GM12878 (cell line): ENCODE results near the gene NFATC1. TPM values are rescaled to one million over a fixed set of nuclear protein-coding genes. Genes with fewer than 3 reads are reported as not detected.
A peak's percentile ranks its signal among the peaks of the same experiment; 100 is the strongest.

ENCODE experiments used
- ATAC-seq: fragments of 200-7000 bp; cut with Tn5 transposase; 3 replicates; pipeline ENCODE4 v1.9.1; 2020; ENCODE audit warnings: mild to moderate bottlenecking, moderate library complexity
- BruUV-seq: library from RNA; stranded (reverse); fragments of 400-500 nt; replicated peaks from 2 replicates; lab custom pipeline; 2021; lab: Mats Ljungman, UMichigan
- CTCF ChIA-PET: fragments of 300-600 bp; sonication (Branson Sonifier 250); formaldehyde crosslinking; extraction: SDS; loops from one replicate; lab custom pipeline; 2021; ENCODE audit warnings: inconsistent platforms; lab: Yijun Ruan, JAX
- POLR2A ChIA-PET: fragments of 350-600 bp; formaldehyde crosslinking; extraction: SDS; loops from one replicate; lab custom pipeline; 2021; ENCODE audit warnings: inconsistent platforms; lab: Charles Lee
- RAD21 ChIA-PET: fragments of 300-600 bp; sonication (Branson Sonifier 250); formaldehyde crosslinking; loops from one replicate; lab custom pipeline; 2023; ENCODE audit warnings: antibody characterized with exemption; ENCODE audit not compliant: unreplicated experiment; lab: Charles Lee
- SMC1A ChIA-PET: fragments of 300-600 bp; sonication (Branson Sonifier 250); formaldehyde crosslinking; loops from one replicate; lab custom pipeline; 2023; ENCODE audit not compliant: unreplicated experiment, uncharacterized antibody; lab: Charles Lee
- DNase-seq: peaks from one replicate; pipeline ENCODE4 v3.0.0-alpha.2; 2011; ENCODE audit warnings: low read depth, low spot score
- FAIRE-seq: peaks from 3 replicates; lab custom pipeline; 2011; peaks lifted over from hg19 to GRCh38; lab: Jason Lieb, UNC
- H2AFZ ChIP-seq: 2 replicates; pipeline ENCODE4 v1.6.0; 2011; ENCODE audit warnings: low read depth, low read length, control low read depth; ENCODE audit not compliant: control insufficient read depth
- H3K27ac ChIP-seq: 2 replicates; pipeline ENCODE4 v1.5.1; 2011; ENCODE audit warnings: control low read depth; ENCODE audit not compliant: control insufficient read depth, insufficient read depth
- H3K27me3 ChIP-seq, 2 experiments: replicated peaks in 1 of 2; 2 replicates each; pipeline versions ENCODE4 v1.6.0 to v1.6.1; 2011; ENCODE audit warnings: low read length in 1 of 2; ENCODE audit not compliant: control insufficient read depth in 2 of 2, insufficient read depth in 2 of 2
- H3K36me3 ChIP-seq, 2 experiments: 2 replicates each; pipeline ENCODE4 v1.5.1; 2011; ENCODE audit warnings: low read length in 1 of 2; ENCODE audit not compliant: control insufficient read depth in 2 of 2, insufficient read depth in 2 of 2
- H3K4me1 ChIP-seq: 2 replicates; pipeline ENCODE4 v1.6.1; 2011; ENCODE audit warnings: mild to moderate bottlenecking, low read length, moderate library complexity, mixed read lengths; ENCODE audit not compliant: control insufficient read depth, insufficient read depth
- H3K4me2 ChIP-seq: 2 replicates; pipeline ENCODE4 v1.6.0; 2011; ENCODE audit warnings: control low read depth; ENCODE audit not compliant: control insufficient read depth, insufficient read depth
- H3K4me3 ChIP-seq: fragments of 200-600 bp; sonication (generic); 2 replicates; pipeline ENCODE4 v1.5.1; 2016
- H3K79me2 ChIP-seq: 2 replicates; pipeline ENCODE4 v1.6.0; 2011; ENCODE audit warnings: low read length; ENCODE audit not compliant: control insufficient read depth, insufficient read depth
- H3K9ac ChIP-seq: 2 replicates; pipeline ENCODE4 v1.8.0; 2011; ENCODE audit warnings: low read length, control low read depth, mixed read lengths; ENCODE audit not compliant: control insufficient read depth, insufficient read depth
- H3K9me3 ChIP-seq: replicated peaks from 3 replicates; pipeline ENCODE4 v1.5.1; 2011; ENCODE audit warnings: mild to moderate bottlenecking, low read length; ENCODE audit not compliant: control insufficient read depth, insufficient read depth
- H4K20me1 ChIP-seq: 2 replicates; pipeline ENCODE4 v1.6.0; 2011; ENCODE audit not compliant: control insufficient read depth, insufficient read depth
- ATF7 ChIP-seq: fragments of 450-650 bp; IDR thresholded peaks from 2 replicates; pipeline ENCODE4 v1.6.1; 2016; ENCODE audit warnings: low read depth, mild to moderate bottlenecking
- BCL11A ChIP-seq: IDR thresholded peaks from 2 replicates; pipeline ENCODE4 v1.6.1; 2011; ENCODE audit warnings: low read depth, low read length
- CREB1 ChIP-seq: IDR thresholded peaks from 2 replicates; pipeline ENCODE4 v1.6.1; 2012; ENCODE audit warnings: low read depth, mild to moderate bottlenecking, inconsistent platforms
- HDAC6 ChIP-seq: fragments of 200-600 bp; sonication (generic); IDR thresholded peaks from one replicate; pipeline ENCODE4 v1.8.0; 2017; ENCODE audit warnings: antibody characterized with exemption; ENCODE audit not compliant: unreplicated experiment
- HDGF ChIP-seq: fragments of 450-650 bp; IDR thresholded peaks from 2 replicates; pipeline ENCODE4 v1.6.1; 2016; ENCODE audit warnings: antibody characterized with exemption
- IKZF1 ChIP-seq: fragments of 450-650 bp; conservative IDR thresholded peaks from 2 replicates; pipeline ENCODE4 v1.6.1; 2017; ENCODE audit warnings: antibody characterized with exemption, mild to moderate bottlenecking
- KAT2A ChIP-seq: conservative IDR thresholded peaks from 2 replicates; pipeline ENCODE4 v1.6.1; 2011; ENCODE audit warnings: low read depth, low read length; ENCODE audit not compliant: control insufficient read depth
- NBN ChIP-seq: fragments of 450-650 bp; IDR thresholded peaks from 2 replicates; pipeline ENCODE4 v1.6.1; 2016
- RB1 ChIP-seq: fragments of 450-650 bp; formaldehyde crosslinking; IDR thresholded peaks from 2 replicates; pipeline ENCODE4 v1.6.1; 2017; ENCODE audit warnings: mild to moderate bottlenecking, borderline replicate concordance
- SREBF1 ChIP-seq: IDR thresholded peaks from 2 replicates; pipeline ENCODE4 v1.6.1; 2012; ENCODE audit warnings: mild to moderate bottlenecking, low read length
- SUPT20H ChIP-seq: IDR thresholded peaks from 2 replicates; pipeline ENCODE4 v1.6.1; 2011; ENCODE audit warnings: low read depth, mild to moderate bottlenecking, low read length, moderate library complexity, borderline replicate concordance; ENCODE audit not compliant: control insufficient read depth
- ZNF274 ChIP-seq: IDR thresholded peaks from one replicate; pipeline ENCODE4 v1.8.0; 2011; ENCODE audit not compliant: insufficient read length, insufficient read depth
- WGBS: methylation state at CpG from one replicate; pipeline ENCODE4 v1.1.6; 2016; ENCODE audit warnings: low lambda C conversion rate; ENCODE audit not compliant: insufficient replicate concordance, insufficient coverage; ENCODE audit errors: missing lambda C conversion rate; 5-methylcytosine and 5-hydroxymethylcytosine counted together
- in situ Hi-C: fragments of 300-500 bp; cut with MboI; formaldehyde crosslinking; loops from 9 replicates; pipeline ENCODE4 v1.14.3; 2018; ENCODE audit warnings: mixed read lengths
- intact Hi-C: fragments of 100-400 bp; cut with micrococcal nuclease; formaldehyde crosslinking; loops from one replicate; pipeline ENCODE4 v1.14.2; 2022; ENCODE audit not compliant: unreplicated experiment
- polyA plus RNA-seq, 11 experiments: library from polyadenylated mRNA; depleted of rRNA in 4 of 11; unstranded in 6 of 11; stranded (reverse) in 5 of 11; fragments of >200 nt; fragmentation: Nextera tagmentation in 4 of 11; fragmentation: Illumina TruSeq in 1 of 11; extraction: Ambion mirVana in 4 of 11; extraction: Trizol in 1 of 11; gene quantifications; 1 replicate in 1 of 11; 2 replicates in 10 of 11; pipeline versions ENCODE4 v1.2.1 to v1.2.3, GENCODE V29; 2011 to 2016; ENCODE audit warnings: inconsistent platforms in 2 of 11, missing spikeins in 2 of 11, low read depth in 1 of 11
- total RNA-seq, 4 experiments: library from RNA; depleted of rRNA in 3 of 4; stranded (reverse); fragments of >200 nt in 3 of 4; fragmentation: Illumina TruSeq in 1 of 4; extraction: Trizol in 1 of 4; gene quantifications; 2 replicates each; pipeline versions ENCODE4 v1.2.1 to v1.2.3, GENCODE V29; 2013 to 2021
- TF ChIP-seq, protein P1 (sequence below): fragments of 450-650 bp; IDR thresholded peaks from 2 replicates; pipeline ENCODE4 v1.6.1; 2017; ENCODE audit warnings: low read depth, mild to moderate bottlenecking, moderate library complexity
- TF ChIP-seq, protein P2 (sequence below): IDR thresholded peaks from 2 replicates; pipeline ENCODE4 v1.6.1; 2011; ENCODE audit warnings: low read depth, mild to moderate bottlenecking, low read length, moderate library complexity, borderline replicate concordance; ENCODE audit errors: extremely low read depth

The NFATC1 gene
- total and polyA plus RNA-seq, 10 of the 15 experiments (the other 5 are each of a cell fraction or from before 2014, with no cell fraction given), result 0.84 to 20.8 (median 5.1) TPM

DNA sequence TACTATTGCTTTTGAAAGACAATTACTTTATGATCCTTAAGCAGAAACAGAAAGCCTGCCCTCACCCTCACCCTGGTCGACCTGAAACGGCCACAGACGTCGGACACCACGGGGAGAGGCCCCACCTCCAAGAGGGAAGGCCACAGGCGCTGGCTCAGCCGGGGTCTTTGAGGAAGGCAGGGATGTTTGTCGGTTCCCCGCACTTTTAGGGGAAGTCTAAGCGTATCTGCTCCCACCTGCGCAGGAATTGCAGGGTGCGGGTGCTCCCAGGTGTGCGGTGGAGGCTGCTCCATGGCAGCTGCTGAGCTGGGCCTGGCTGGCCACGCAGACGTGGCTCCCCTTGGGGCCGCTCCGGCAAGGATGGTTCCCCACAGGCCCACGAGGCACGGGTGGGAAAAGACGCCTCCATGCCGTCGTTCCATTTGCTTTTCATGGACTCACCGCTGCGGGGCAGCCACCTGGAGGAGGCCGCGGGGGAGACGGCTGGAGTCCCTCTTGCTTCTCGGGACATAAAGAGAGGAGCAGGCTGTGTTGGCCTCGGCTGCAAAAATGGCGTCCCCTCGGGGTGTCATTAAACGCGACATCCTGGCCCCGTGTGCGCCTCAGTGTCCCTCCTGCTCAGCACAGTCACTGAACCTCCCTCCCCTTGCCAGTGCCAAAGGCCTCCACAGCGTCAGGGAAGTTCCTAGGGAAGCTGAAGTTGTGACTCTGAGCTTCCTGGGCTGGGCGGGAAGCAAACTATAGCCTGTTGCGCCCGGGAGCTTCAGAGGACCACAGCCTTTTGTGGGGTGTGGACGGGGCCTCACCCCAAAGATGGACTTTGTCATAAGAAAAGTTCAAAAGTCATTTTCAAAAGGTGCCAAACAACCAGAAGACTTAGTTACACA, 63.4 kb downstream of the NFATC1 start:
- Histone ChIP-seq H3K9me3 (no peaks in the 10 kb centered on the region), H3K79me2 (no peaks in the 10 kb centered on the region), H3K9ac (no peak overlapping the region), H3K36me3 (peaks cover 0 to 4% of the 10 kb centered on the region in 2 experiments; a peak in 2 of 4 replicates), H3K4me1 (peaks cover 22% of the 10 kb centered on the region), H4K20me1 (no peaks in the 10 kb centered on the region), H3K27me3 (no peaks in the 10 kb centered on the region), H3K27ac (no peak overlapping the region), H3K4me2 (no peak overlapping the region), H2AFZ (no peak overlapping the region), H3K4me3 (no peak overlapping the region)
- no peak for ATAC-seq
- no peak for TF ChIP-seq ZNF274
- TF ChIP-seq ATF7, result no peak
- TF ChIP-seq RB1, result no peak
- TF ChIP-seq BCL11A, result no peak
- POLR2A ChIA-PET, result no interaction called here
- in situ Hi-C loops, result no loop called here
- 93% methylated on average over 34 of the region's 40 CpGs for WGBS
- SMC1A ChIA-PET, result interaction anchor here (1.4 kb wide), 1 partner anchor 54 kb away, joined by 5 read pairs; no protein-coding TSS in a partner anchor
- FAIRE-seq, result no peak
- RAD21 ChIA-PET, result interaction anchor here (0.9 to 1.3 kb wide), 3 partner anchors 23 to 65 kb away, joined by 4 to 7 read pairs (median 4); no protein-coding TSS in a partner anchor
- DNase-seq, result no peak
- intact Hi-C loops, result no loop called here
- no TSS peak for BruUV-seq
- CTCF ChIA-PET, result interaction anchor here (0.9 to 1.0 kb wide), 3 partner anchors 17 to 57 kb away, joined by 3 read pairs; no protein-coding TSS in a partner anchor

DNA sequence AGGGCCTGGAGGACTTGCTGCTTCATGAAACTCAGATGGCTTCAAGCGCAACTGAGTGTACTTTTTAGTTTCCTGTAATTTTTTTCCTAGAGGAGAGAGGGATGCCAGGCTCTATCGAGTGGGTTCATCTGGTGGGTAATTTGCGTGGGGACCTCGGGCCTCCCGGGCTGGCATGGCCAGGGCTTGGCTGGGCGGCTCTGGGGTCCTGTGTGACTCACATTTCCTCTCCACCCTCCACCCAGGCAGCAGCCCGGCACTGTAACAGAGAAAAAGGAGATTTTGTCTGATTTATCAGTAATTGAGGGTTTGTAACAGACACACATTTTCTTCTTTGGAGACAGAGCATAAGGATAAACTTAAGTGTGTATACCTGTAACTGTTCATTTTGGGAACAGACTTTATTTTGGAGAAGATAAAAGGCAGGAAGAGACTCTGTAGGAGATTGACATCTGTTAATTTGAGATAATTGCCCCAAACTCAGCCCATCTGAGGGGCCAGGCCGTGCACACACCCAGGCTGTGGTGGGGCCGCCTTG, 64.3 kb downstream of the NFATC1 start:
- ChIA-PET RAD21 (interaction anchor here (0.9 to 1.3 kb wide), 3 partner anchors 24 to 64 kb away, joined by 4 to 7 read pairs (median 4); no protein-coding TSS in a partner anchor), SMC1A (interaction anchor here (1.4 kb wide), 1 partner anchor 55 kb away, joined by 5 read pairs; no protein-coding TSS in a partner anchor), POLR2A (no interaction called here), CTCF (interaction anchor here (0.9 to 1.0 kb wide), 2 partner anchors 18 to 58 kb away, joined by 3 read pairs; no protein-coding TSS in a partner anchor)
- ATAC-seq, result peak; percentile 60
- Histone ChIP-seq H3K36me3 (peaks cover 0 to 4% of the 10 kb centered on the region in 2 experiments; a peak in 2 of 4 replicates), H3K27me3 (no peaks in the 10 kb centered on the region), H3K79me2 (no peaks in the 10 kb centered on the region), H2AFZ (no peak overlapping the region), H4K20me1 (no peaks in the 10 kb centered on the region), H3K27ac (peak overlapping the region; percentile 42; the same call in 1 of the 2 replicates), H3K4me1 (peaks cover 26% of the 10 kb centered on the region), H3K4me2 (peak overlapping the region; percentile 88), H3K9ac (peak overlapping the region; percentile 38), H3K4me3 (no peak overlapping the region), H3K9me3 (no peaks in the 10 kb centered on the region)
- no peak for FAIRE-seq
- intact Hi-C loops, result loop anchor here (2.0 kb wide), 1 partner anchor 17 kb away; no protein-coding TSS in a partner anchor
- in situ Hi-C loops, result no loop called here
- no TSS peak for BruUV-seq
- no peak for DNase-seq
- 10% methylated on average over 9 of the region's 9 CpGs for WGBS
- TF ChIP-seq IKZF1 (0 out of 2 replicates have a peak, but pooled peaks have one; percentile 37), HDAC6 (no peak), HDGF (no peak), KAT2A (no peak), SREBF1 (no peak), NBN (no peak), CREB1 (no peak), SUPT20H (no peak)
- TF ChIP-seq, protein P1, sequence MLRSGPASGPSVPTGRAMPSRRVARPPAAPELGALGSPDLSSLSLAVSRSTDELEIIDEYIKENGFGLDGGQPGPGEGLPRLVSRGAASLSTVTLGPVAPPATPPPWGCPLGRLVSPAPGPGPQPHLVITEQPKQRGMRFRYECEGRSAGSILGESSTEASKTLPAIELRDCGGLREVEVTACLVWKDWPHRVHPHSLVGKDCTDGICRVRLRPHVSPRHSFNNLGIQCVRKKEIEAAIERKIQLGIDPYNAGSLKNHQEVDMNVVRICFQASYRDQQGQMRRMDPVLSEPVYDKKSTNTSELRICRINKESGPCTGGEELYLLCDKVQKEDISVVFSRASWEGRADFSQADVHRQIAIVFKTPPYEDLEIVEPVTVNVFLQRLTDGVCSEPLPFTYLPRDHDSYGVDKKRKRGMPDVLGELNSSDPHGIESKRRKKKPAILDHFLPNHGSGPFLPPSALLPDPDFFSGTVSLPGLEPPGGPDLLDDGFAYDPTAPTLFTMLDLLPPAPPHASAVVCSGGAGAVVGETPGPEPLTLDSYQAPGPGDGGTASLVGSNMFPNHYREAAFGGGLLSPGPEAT, result no peak
- TF ChIP-seq, protein P2, sequence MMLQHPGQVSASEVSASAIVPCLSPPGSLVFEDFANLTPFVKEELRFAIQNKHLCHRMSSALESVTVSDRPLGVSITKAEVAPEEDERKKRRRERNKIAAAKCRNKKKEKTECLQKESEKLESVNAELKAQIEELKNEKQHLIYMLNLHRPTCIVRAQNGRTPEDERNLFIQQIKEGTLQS, result no peak
